ENCODE data around the gene STK32B.

The STK32B gene

GRCh38 chr4:5368426-5368825 is 317.1 kb downstream of the STK32B start:
- TF ChIP-seq, protein P1, sequence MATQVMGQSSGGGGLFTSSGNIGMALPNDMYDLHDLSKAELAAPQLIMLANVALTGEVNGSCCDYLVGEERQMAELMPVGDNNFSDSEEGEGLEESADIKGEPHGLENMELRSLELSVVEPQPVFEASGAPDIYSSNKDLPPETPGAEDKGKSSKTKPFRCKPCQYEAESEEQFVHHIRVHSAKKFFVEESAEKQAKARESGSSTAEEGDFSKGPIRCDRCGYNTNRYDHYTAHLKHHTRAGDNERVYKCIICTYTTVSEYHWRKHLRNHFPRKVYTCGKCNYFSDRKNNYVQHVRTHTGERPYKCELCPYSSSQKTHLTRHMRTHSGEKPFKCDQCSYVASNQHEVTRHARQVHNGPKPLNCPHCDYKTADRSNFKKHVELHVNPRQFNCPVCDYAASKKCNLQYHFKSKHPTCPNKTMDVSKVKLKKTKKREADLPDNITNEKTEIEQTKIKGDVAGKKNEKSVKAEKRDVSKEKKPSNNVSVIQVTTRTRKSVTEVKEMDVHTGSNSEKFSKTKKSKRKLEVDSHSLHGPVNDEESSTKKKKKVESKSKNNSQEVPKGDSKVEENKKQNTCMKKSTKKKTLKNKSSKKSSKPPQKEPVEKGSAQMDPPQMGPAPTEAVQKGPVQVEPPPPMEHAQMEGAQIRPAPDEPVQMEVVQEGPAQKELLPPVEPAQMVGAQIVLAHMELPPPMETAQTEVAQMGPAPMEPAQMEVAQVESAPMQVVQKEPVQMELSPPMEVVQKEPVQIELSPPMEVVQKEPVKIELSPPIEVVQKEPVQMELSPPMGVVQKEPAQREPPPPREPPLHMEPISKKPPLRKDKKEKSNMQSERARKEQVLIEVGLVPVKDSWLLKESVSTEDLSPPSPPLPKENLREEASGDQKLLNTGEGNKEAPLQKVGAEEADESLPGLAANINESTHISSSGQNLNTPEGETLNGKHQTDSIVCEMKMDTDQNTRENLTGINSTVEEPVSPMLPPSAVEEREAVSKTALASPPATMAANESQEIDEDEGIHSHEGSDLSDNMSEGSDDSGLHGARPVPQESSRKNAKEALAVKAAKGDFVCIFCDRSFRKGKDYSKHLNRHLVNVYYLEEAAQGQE (IDR thresholded peaks at IDR 0.05; ENCODE audit: low read depth) = no peak
- no peak for TF ChIP-seq EGR1 (IDR thresholded peaks at IDR 0.05)
- TF ChIP-seq TCF12 (IDR thresholded peaks at IDR 0.05; ENCODE audit: low read depth) = no peak
- TF ChIP-seq, protein P2, sequence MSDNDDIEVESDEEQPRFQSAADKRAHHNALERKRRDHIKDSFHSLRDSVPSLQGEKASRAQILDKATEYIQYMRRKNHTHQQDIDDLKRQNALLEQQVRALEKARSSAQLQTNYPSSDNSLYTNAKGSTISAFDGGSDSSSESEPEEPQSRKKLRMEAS (IDR thresholded peaks at IDR 0.05) = no peak
- TF ChIP-seq TAF1 (IDR thresholded peaks at IDR 0.05; ENCODE audit: low read depth) = no peak
- no peak for TF ChIP-seq NFIC (IDR thresholded peaks at IDR 0.05)
- TF ChIP-seq FOXM1 (IDR thresholded peaks at IDR 0.05; ENCODE audit: borderline replicate concordance, low read depth) = no peak
- TF ChIP-seq ZBTB7A (IDR thresholded peaks at IDR 0.05; ENCODE audit: low read depth) = no peak
- TF ChIP-seq TEAD4 (IDR thresholded peaks at IDR 0.05) = no peak
- no peak for TF ChIP-seq CREB1 (IDR thresholded peaks at IDR 0.05; ENCODE audit: low read depth)
- no peak for TF ChIP-seq RAD21 (IDR thresholded peaks at IDR 0.05; ENCODE audit: low read depth)
- TF ChIP-seq YY1 (IDR thresholded peaks at IDR 0.05; ENCODE audit: low read depth) = no peak

DNA sequence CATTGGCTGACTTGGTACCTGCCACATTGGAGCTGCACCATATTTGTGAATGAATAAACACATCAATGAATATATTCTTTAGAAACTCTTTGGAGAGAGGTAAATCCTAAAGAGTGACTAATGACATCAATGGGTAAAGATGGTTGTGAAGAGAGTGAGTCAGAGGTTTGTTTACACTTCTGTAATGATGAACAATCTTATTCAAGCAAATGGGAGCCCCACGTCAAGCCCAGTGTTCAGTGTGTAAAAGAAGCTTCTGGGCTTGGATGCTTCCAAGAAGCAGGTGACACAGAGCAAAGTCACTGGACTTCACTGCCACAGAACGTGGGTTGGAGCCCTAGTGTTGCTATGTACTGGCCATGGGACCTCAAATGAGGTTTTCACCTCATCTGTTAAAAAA is 319.0 kb downstream of the STK32B start:
- no peak for TF ChIP-seq CEBPB (IDR thresholded peaks at IDR 0.05)
- no peak for TF ChIP-seq TAF1 (IDR thresholded peaks at IDR 0.05; ENCODE audit: low read depth)
- TF ChIP-seq TEAD4 (IDR thresholded peaks at IDR 0.05) = no peak
- TF ChIP-seq FOXM1 (IDR thresholded peaks at IDR 0.05; ENCODE audit: borderline replicate concordance, low read depth) = no peak
- TF ChIP-seq, protein P3, sequence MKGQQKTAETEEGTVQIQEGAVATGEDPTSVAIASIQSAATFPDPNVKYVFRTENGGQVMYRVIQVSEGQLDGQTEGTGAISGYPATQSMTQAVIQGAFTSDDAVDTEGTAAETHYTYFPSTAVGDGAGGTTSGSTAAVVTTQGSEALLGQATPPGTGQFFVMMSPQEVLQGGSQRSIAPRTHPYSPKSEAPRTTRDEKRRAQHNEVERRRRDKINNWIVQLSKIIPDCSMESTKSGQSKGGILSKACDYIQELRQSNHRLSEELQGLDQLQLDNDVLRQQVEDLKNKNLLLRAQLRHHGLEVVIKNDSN (IDR thresholded peaks at IDR 0.05) = no peak
- TF ChIP-seq CREB1 (IDR thresholded peaks at IDR 0.05; ENCODE audit: low read depth) = no peak
- no peak for TF ChIP-seq YY1 (IDR thresholded peaks at IDR 0.05; ENCODE audit: low read depth)
- TF ChIP-seq EGR1 (IDR thresholded peaks at IDR 0.05) = no peak
- no peak for TF ChIP-seq TCF12 (IDR thresholded peaks at IDR 0.05; ENCODE audit: low read depth)
- TF ChIP-seq NFIC (IDR thresholded peaks at IDR 0.05) = no peak
- no peak for TF ChIP-seq RAD21 (IDR thresholded peaks at IDR 0.05; ENCODE audit: low read depth)
- no peak for TF ChIP-seq ZBTB7A (IDR thresholded peaks at IDR 0.05; ENCODE audit: low read depth)
- TF ChIP-seq, protein P2 (IDR thresholded peaks at IDR 0.05) = no peak
- TF ChIP-seq EP300 (IDR thresholded peaks at IDR 0.05; ENCODE audit: borderline replicate concordance) = no peak

DNA sequence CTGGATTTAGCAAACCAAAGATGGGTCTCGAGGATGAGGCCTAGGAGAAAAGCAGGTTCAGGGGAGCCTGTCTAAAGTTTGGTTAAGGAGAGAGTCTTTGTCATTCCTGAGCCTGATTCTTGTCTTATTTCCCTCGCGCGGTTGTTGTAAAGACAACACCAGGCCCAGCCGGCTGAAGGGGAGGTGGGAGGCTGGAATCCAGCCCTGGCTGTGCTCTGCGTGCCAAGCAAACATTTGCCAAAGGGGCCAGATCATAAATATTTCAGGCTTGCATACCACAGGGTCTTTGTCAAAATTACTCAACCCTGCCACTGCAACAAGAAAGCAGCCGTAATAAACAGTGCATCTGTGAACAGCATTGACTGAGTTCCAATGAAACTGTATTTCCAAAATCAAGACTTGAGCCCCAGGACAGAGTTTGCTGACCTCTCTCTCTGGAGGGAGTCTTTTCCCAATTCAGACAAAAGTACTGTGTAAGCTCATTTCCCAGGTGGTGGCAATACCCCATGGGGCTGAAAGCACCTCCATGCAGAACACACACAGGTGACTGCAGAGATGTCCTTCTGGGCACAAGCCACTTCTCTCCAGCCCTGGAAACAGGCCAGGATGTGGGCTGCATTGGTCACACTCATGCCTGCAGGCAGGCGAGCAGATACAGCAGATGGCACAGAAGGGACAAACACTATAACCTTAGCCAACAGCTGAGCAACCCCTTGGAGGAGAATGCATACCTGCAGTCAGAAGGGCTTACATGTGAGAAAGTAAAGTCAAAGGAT is 320.3 kb downstream of the STK32B start:
- TF ChIP-seq, protein P2 (IDR thresholded peaks at IDR 0.05) = no peak

- TF ChIP-seq, protein P3 (IDR thresholded peaks at IDR 0.05) = no peak
- no peak for TF ChIP-seq EP300 (IDR thresholded peaks at IDR 0.05; ENCODE audit: borderline replicate concordance)
- no peak for TF ChIP-seq TCF12 (IDR thresholded peaks at IDR 0.05; ENCODE audit: low read depth)
- TF ChIP-seq TAF1 (IDR thresholded peaks at IDR 0.05; ENCODE audit: low read depth) = no peak
- no peak for TF ChIP-seq CREB1 (IDR thresholded peaks at IDR 0.05; ENCODE audit: low read depth)
- TF ChIP-seq, protein P2 (IDR thresholded peaks at IDR 0.05) = no peak
- no peak for TF ChIP-seq NFIC (IDR thresholded peaks at IDR 0.05)
- no peak for TF ChIP-seq TEAD4 (IDR thresholded peaks at IDR 0.05)
- no peak for TF ChIP-seq RAD21 (IDR thresholded peaks at IDR 0.05; ENCODE audit: low read depth)
- no peak for TF ChIP-seq EGR1 (IDR thresholded peaks at IDR 0.05)
- TF ChIP-seq, protein P1 (IDR thresholded peaks at IDR 0.05; ENCODE audit: low read depth) = no peak
- no peak for TF ChIP-seq FOXM1 (IDR thresholded peaks at IDR 0.05; ENCODE audit: borderline replicate concordance, low read depth)
- TF ChIP-seq CEBPB (IDR thresholded peaks at IDR 0.05) = no peak
Measured at GRCh38 chr4:5372198-5372597, 320.9 kb downstream of the STK32B start.

GRCh38 chr4:5373327-5373726 is 322.0 kb downstream of the STK32B start:
- no peak for TF ChIP-seq FOXM1 (IDR thresholded peaks at IDR 0.05; ENCODE audit: borderline replicate concordance, low read depth)
- TF ChIP-seq EGR1 (IDR thresholded peaks at IDR 0.05) = no peak
- TF ChIP-seq CEBPB (IDR thresholded peaks at IDR 0.05) = no peak
- TF ChIP-seq, protein P3 (IDR thresholded peaks at IDR 0.05) = no peak
- TF ChIP-seq YY1 (IDR thresholded peaks at IDR 0.05; ENCODE audit: low read depth) = no peak
- no peak for TF ChIP-seq CREB1 (IDR thresholded peaks at IDR 0.05; ENCODE audit: low read depth)
- no peak for TF ChIP-seq EP300 (IDR thresholded peaks at IDR 0.05; ENCODE audit: borderline replicate concordance)
- TF ChIP-seq RAD21 (IDR thresholded peaks at IDR 0.05; ENCODE audit: low read depth) = no peak
- TF ChIP-seq, protein P1 (IDR thresholded peaks at IDR 0.05; ENCODE audit: low read depth) = no peak
- TF ChIP-seq TEAD4 (IDR thresholded peaks at IDR 0.05) = no peak
- TF ChIP-seq TCF12 (IDR thresholded peaks at IDR 0.05; ENCODE audit: low read depth) = no peak
- no peak for TF ChIP-seq ZBTB7A (IDR thresholded peaks at IDR 0.05; ENCODE audit: low read depth)
- TF ChIP-seq TAF1 (IDR thresholded peaks at IDR 0.05; ENCODE audit: low read depth) = no peak
- TF ChIP-seq NFIC (IDR thresholded peaks at IDR 0.05) = no peak

All from Ishikawa (cell line).